NCI-H748 (cell line): ENCODE data around the gene SLF1.

Experiments used
- DNase-seq: peaks from one replicate; lab custom pipeline; 2025; ENCODE audit not compliant: unreplicated experiment; lab: John Stamatoyannopoulos, UW

The SLF1 gene

GRCh38 chr5:94707359-94707758 is 88.9 kb downstream of the SLF1 start:
- DNase-seq = peak; percentile 20

- no peak for DNase-seq
These were observed 90.8 kb downstream of the SLF1 start for GRCh38 chr5:94709277-94709676.

GRCh38 chr5:94711785-94712184 is 93.3 kb downstream of the SLF1 start:
- no peak for DNase-seq

- no peak for DNase-seq
These were observed 97.3 kb downstream of the SLF1 start for GRCh38 chr5:94715768-94716167.

- no peak for DNase-seq
These were observed 106.7 kb downstream of the SLF1 start for GRCh38 chr5:94725142-94725541.

GRCh38 chr5:94731471-94731870 is 113.0 kb downstream of the SLF1 start:
- no peak for DNase-seq

- DNase-seq = no peak
These were observed 118.0 kb downstream of the SLF1 start for GRCh38 chr5:94736498-94736897.

GRCh38 chr5:94740286-94740685 is 121.8 kb downstream of the SLF1 start:
- no peak for DNase-seq

- DNase-seq = no peak
These were observed 124.4 kb downstream of the SLF1 start for GRCh38 chr5:94742852-94743251.

- DNase-seq = no peak
These were observed 126.4 kb downstream of the SLF1 start for GRCh38 chr5:94744906-94745305.

- no peak for DNase-seq
These were observed 127.6 kb downstream of the SLF1 start for GRCh38 chr5:94745786-94746730.

GRCh38 chr5:94746731-94747124 is 128.3 kb downstream of the SLF1 start:
- DNase-seq = no peak
